Kidney (tissue), 14 donors: Measurements from ENCODE around the gene TAF12. TPM values are rescaled to one million over a fixed set of nuclear protein-coding genes. Genes with fewer than 3 reads are reported as not detected.
A peak's percentile ranks its signal among the peaks of the same experiment; 100 is the strongest.

ENCODE experiments used
- DNase-seq, 5 donors: peaks; one replicate each; pipeline ENCODE4 v3.0.0-alpha.2; 2013 to 2020
- FAIRE-seq: peaks from 2 replicates; lab custom pipeline; 2012; peaks lifted over from hg19 to GRCh38; lab: Jason Lieb, UNC
- H3K27ac ChIP-seq, 2 donors: one replicate each; pipeline ENCODE4 v1.7.0; 2013; ENCODE audit warnings: low read depth in 2 of 2, low read length in 2 of 2, inconsistent platforms in 1 of 2
- H3K27me3 ChIP-seq: one replicate; pipeline ENCODE4 v1.7.1; 2013; ENCODE audit warnings: low read length, inconsistent platforms; ENCODE audit not compliant: control insufficient read depth, insufficient read depth
- H3K36me3 ChIP-seq, 3 donors: one replicate each; pipeline versions ENCODE4 v1.7.0 to v1.7.1; 2013; ENCODE audit warnings: low read length in 3 of 3, control low read depth in 1 of 3, inconsistent platforms in 1 of 3; ENCODE audit not compliant: insufficient read depth in 3 of 3, control insufficient read depth in 2 of 3
- H3K4me1 ChIP-seq, 3 donors: one replicate each; pipeline versions ENCODE4 v1.7.0 to v1.7.1; 2013; ENCODE audit warnings: low read length in 3 of 3, inconsistent platforms in 1 of 3, low read depth in 1 of 3; ENCODE audit not compliant: control insufficient read depth in 2 of 3, insufficient read depth in 2 of 3
- H3K4me3 ChIP-seq, 3 donors: one replicate each; pipeline versions ENCODE4 v1.7.0 to v1.8.1; 2013; ENCODE audit warnings: low read length in 3 of 3, control low read depth in 1 of 3, inconsistent platforms in 1 of 3
- H3K9ac ChIP-seq, 3 donors: one replicate each; pipeline versions ENCODE4 v1.7.0 to v1.7.1; 2013; ENCODE audit warnings: low read length in 3 of 3, control low read depth in 1 of 3, inconsistent platforms in 1 of 3
- H3K9me3 ChIP-seq, 3 donors: one replicate each; pipeline versions ENCODE4 v1.7.0 to v1.7.1; 2013; ENCODE audit warnings: low read length in 3 of 3, control low read depth in 1 of 3, inconsistent platforms in 1 of 3; ENCODE audit not compliant: control insufficient read depth in 2 of 3, insufficient read depth in 1 of 3
- intact Hi-C: fragments of 100-400 bp; cut with DNase I; formaldehyde crosslinking; loops from one replicate; pipeline ENCODE4 v1.11.1; 2022
- polyA plus RNA-seq: library from polyadenylated mRNA; stranded (reverse); fragments of 350-450 nt; fragmentation: Illumina TruSeq; extraction: RNeasy Lipid Tissue Mini Kit (QIAGEN cat#74804); gene quantifications from one replicate; pipeline ENCODE4 v1.2.3, GENCODE V29; 2014; ENCODE audit warnings: low read depth, low replicate concordance; ENCODE audit not compliant: insufficient read depth
- total RNA-seq: library from RNA; stranded (reverse); fragmentation: NEBNext Ultra II Directional; extraction: Animal tissue kit (Norgen Biotek cat#: 25700); gene quantifications from one replicate; pipeline ENCODE4 v1.2.1, GENCODE V29; 2021
- TF ChIP-seq, protein P1 (sequence below): IDR thresholded peaks from 3 replicates; pipeline ENCODE4 v1.5.1; 2012; ENCODE audit warnings: mild to moderate bottlenecking, moderate library complexity, borderline replicate concordance; ENCODE audit not compliant: insufficient read depth; ENCODE audit errors: extremely low read depth
- donor health status: control.
- donor health status: control.
- donor health status: control.
- donor health status: control.
- donor health status: control.
- donor health status: DM: yes; HTN: yes; CAD: no.
- donor health status: Normal renal cell carcinoma (clear cell type).

Gene TAF12
- total and polyA plus RNA-seq, 2 donors from 2014 or later = 15.0 to 22.8 TPM

DNA sequence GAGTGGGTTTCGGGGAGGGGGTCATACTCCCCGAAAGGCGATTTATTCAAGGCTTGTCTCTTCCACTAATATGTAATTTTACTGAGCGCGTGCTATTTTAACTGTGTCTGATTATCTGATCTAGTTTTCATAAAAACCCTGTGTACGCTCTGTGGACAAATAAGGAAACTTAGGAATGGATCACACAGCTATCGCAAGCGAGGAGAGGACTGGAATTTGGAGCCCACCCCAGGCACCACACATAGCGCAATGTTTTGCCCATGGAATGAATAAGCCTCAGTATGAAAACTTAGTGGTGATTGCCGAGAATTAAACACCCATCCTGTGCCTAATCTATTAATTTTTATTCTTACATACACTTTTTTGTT, 60.6 kb downstream of the TAF12 start:
- FAIRE-seq (no peak), DNase-seq (peak in 1 of 5 donors; percentile 11)
- intact Hi-C loops = no loop called here
- H3K9ac ChIP-seq = peak overlapping the region; percentile 4 to 86 (median 38)
- peaks cover 3 to 19% (median 16%) of the 10 kb centered on the region in 3 donors for H3K36me3 ChIP-seq
- H3K9me3 ChIP-seq = no peaks in the 10 kb centered on the region
- H3K4me3 ChIP-seq = peak overlapping the region; percentile 44 to 93 (median 83)
- peaks cover 0 to 13% (median 0%) of the 10 kb centered on the region in 3 donors for H3K4me1 ChIP-seq
- H3K27ac ChIP-seq = peak overlapping the region; percentile 74 to 88
- TF ChIP-seq, protein P1, sequence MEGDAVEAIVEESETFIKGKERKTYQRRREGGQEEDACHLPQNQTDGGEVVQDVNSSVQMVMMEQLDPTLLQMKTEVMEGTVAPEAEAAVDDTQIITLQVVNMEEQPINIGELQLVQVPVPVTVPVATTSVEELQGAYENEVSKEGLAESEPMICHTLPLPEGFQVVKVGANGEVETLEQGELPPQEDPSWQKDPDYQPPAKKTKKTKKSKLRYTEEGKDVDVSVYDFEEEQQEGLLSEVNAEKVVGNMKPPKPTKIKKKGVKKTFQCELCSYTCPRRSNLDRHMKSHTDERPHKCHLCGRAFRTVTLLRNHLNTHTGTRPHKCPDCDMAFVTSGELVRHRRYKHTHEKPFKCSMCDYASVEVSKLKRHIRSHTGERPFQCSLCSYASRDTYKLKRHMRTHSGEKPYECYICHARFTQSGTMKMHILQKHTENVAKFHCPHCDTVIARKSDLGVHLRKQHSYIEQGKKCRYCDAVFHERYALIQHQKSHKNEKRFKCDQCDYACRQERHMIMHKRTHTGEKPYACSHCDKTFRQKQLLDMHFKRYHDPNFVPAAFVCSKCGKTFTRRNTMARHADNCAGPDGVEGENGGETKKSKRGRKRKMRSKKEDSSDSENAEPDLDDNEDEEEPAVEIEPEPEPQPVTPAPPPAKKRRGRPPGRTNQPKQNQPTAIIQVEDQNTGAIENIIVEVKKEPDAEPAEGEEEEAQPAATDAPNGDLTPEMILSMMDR = no peak
- H3K27me3 ChIP-seq = no peaks in the 10 kb centered on the region

DNA sequence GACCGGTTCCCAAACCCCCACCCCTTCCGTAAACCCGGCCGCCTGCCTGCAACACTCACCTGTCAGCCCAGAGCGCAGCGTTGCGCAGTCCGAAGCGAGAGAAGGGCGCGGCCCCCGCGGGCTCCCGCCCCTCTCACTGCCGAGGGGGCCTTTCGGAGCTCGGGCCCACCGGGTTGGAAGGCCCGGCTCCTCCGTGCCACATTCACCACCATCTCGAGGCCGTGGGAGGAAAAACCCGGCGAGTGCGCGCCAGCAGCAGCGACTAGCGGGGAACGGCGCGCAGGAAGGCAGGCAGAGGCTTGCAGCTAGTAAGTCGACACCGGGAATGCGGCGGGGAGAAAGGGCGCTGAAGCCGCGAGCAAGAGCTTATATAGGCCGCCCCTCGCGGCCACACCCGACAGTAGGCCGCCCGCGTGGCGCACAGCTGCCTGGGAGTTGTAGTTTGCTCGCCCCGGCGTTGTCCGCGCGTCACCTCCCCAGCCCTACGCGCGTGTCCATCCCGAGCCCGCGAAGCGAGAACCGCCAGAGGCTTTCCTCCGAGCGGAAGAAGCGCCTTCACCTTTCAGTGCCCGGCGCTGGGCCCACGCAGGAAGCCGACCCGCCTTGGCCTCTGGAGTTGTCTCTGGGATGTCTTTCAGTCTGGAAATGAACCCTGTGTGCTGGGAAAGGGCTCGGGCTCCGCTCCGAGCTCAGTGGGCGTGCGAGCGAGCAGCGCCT, 61.2 kb downstream of the TAF12 start:
- FAIRE-seq (no peak), DNase-seq (peak; percentile 96 to 99 (median 98))
- TF ChIP-seq, protein P1 = no peak
- Histone ChIP-seq H3K36me3 (peaks cover 3 to 24% (median 18%) of the 10 kb centered on the region in 3 donors), H3K27me3 (no peaks in the 10 kb centered on the region), H3K4me1 (peaks cover 0 to 13% (median 0%) of the 10 kb centered on the region in 3 donors), H3K4me3 (peak overlapping the region; percentile 83 to 93 (median 93)), H3K9me3 (no peaks in the 10 kb centered on the region), H3K9ac (peak overlapping the region; percentile 86 to 90 (median 86)), H3K27ac (peak overlapping the region; percentile 74 to 88)
- intact Hi-C loops = no loop called here

DNA sequence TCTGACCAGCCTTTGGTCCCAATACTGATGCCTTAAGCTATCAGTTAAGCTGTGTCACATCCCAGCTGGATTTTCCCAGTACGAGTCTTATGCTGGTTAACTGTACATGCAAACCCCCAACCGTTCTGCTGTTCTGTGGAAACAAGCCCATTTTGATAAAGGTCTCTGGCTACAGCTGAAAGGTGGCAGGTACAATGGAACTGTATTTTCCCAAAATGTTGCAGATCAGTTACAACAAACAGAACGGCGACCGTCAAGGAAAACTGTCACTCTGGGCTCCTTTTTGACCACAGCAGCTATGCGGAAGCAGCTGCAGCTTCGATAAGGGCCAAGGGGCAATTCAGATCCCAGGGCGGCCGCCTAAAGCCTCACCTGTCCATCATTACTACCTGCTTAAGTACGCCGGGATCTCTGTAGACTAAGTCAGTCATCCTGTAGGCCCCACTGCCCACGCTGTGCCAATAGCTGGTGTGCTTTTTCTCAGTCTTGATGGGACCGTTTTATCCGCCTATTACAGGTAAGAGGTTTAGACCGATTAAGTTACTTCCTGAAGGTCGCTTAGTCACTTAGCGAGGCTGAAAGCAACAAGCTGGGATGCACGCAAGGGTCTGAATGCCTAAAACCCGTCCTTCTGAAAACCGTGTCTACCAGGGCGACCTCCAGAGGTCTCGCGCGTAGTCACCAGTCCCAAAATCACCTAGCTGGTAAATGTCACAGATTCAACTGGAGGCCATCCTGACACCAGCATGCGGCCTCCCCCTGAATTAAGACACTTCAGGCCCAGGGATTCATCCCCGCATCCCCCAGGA, 61.9 kb downstream of the TAF12 start:
- TF ChIP-seq, protein P1 = no peak
- FAIRE-seq (no peak), DNase-seq (peak in 3 of 5 donors; percentile 61 to 73 (median 70))
- H3K36me3 ChIP-seq = peaks cover 3 to 24% (median 18%) of the 10 kb centered on the region in 3 donors
- no peaks in the 10 kb centered on the region for H3K9me3 ChIP-seq
- H3K27me3 ChIP-seq = no peaks in the 10 kb centered on the region
- peak overlapping the region; percentile 81 to 90 (median 86) for H3K9ac ChIP-seq
- H3K4me1 ChIP-seq = peaks cover 0 to 13% (median 0%) of the 10 kb centered on the region in 3 donors
- intact Hi-C loops = no loop called here
- H3K27ac ChIP-seq = peak overlapping the region; percentile 74 to 88
- H3K4me3 ChIP-seq = peak overlapping the region; percentile 83 to 93 (median 93)
